Trophoblast cell (in vitro differentiated cells and primary cell): Measurements from ENCODE around the gene GRAMD2B.

Experiments used
- DNase-seq, 2 donors: peaks; one replicate each; pipeline ENCODE4 v3.0.0-alpha.2; 2016
- H2AFZ ChIP-seq: 2 replicates; pipeline ENCODE4 v1.6.1; 2013; ENCODE audit warnings: low read length, moderate library complexity, mild to moderate bottlenecking; ENCODE audit not compliant: insufficient read depth, poor library complexity
- H2AK5ac ChIP-seq: 2 replicates; pipeline ENCODE4 v1.6.1; 2013; ENCODE audit warnings: mild to moderate bottlenecking, low read length
- H2BK120ac ChIP-seq: 2 replicates; pipeline ENCODE4 v1.6.1; 2013; ENCODE audit warnings: low read length, mild to moderate bottlenecking, moderate library complexity; ENCODE audit not compliant: insufficient read depth, poor library complexity
- H2BK12ac ChIP-seq: 2 replicates; pipeline ENCODE4 v1.6.1; 2013; ENCODE audit warnings: mild to moderate bottlenecking, low read length, moderate library complexity
- H2BK5ac ChIP-seq: 2 replicates; pipeline ENCODE4 v1.6.1; 2013; ENCODE audit warnings: low read length, low read depth, moderate library complexity, mild to moderate bottlenecking; ENCODE audit not compliant: poor library complexity
- H3K14ac ChIP-seq: 2 replicates; pipeline ENCODE4 v1.6.1; 2013; ENCODE audit warnings: mild to moderate bottlenecking, low read length
- H3K18ac ChIP-seq: 2 replicates; pipeline ENCODE4 v1.6.1; 2013; ENCODE audit warnings: mild to moderate bottlenecking, low read length
- H3K23ac ChIP-seq: 2 replicates; pipeline ENCODE4 v1.6.1; 2013; ENCODE audit warnings: low read length
- H3K27ac ChIP-seq: 2 replicates; pipeline ENCODE4 v1.5.1; 2013; ENCODE audit warnings: low read depth, mild to moderate bottlenecking, inconsistent platforms, low read length, moderate library complexity
- H3K27me3 ChIP-seq: 2 replicates; pipeline ENCODE4 v1.6.1; 2013; ENCODE audit warnings: inconsistent platforms, mild to moderate bottlenecking, low read length, moderate library complexity; ENCODE audit not compliant: insufficient read depth
- H3K36me3 ChIP-seq, 2 experiments: 1 replicate in 1 of 2; 2 replicates in 1 of 2; pipeline ENCODE4 v1.6.1; 2013; ENCODE audit warnings: low read length in 2 of 2, mild to moderate bottlenecking in 2 of 2, moderate library complexity in 1 of 2; ENCODE audit not compliant: insufficient read depth in 2 of 2, control insufficient read depth in 1 of 2
- H3K4ac ChIP-seq: 2 replicates; pipeline ENCODE4 v1.6.1; 2013; ENCODE audit warnings: low read depth, mild to moderate bottlenecking, low read length, moderate library complexity
- H3K4me1 ChIP-seq, 2 experiments: 1 replicate in 1 of 2; 2 replicates in 1 of 2; pipeline ENCODE4 v1.6.1; 2013; ENCODE audit warnings: low read length in 2 of 2, mild to moderate bottlenecking in 2 of 2, moderate library complexity in 1 of 2; ENCODE audit not compliant: insufficient read depth in 2 of 2, control insufficient read depth in 1 of 2
- H3K4me2 ChIP-seq: 2 replicates; pipeline ENCODE4 v1.6.1; 2013; ENCODE audit warnings: inconsistent platforms, mild to moderate bottlenecking, low read length, moderate library complexity
- H3K4me3 ChIP-seq: 2 replicates; pipeline ENCODE4 v1.5.1; 2013; ENCODE audit warnings: mild to moderate bottlenecking, low read depth, low read length, inconsistent platforms
- H3K79me1 ChIP-seq: one replicate; pipeline ENCODE4 v1.6.1; 2013; ENCODE audit warnings: low read length
- H3K79me2 ChIP-seq: 2 replicates; pipeline ENCODE4 v1.6.1; 2013; ENCODE audit warnings: low read length, mild to moderate bottlenecking; ENCODE audit not compliant: control insufficient read depth, insufficient read depth, poor library complexity
- H3K9ac ChIP-seq: 2 replicates; pipeline ENCODE4 v1.6.1; 2013; ENCODE audit warnings: mild to moderate bottlenecking, low read length
- H3K9me3 ChIP-seq: 2 replicates; pipeline ENCODE4 v1.6.1; 2013; ENCODE audit warnings: low read depth, mild to moderate bottlenecking, control low read depth, inconsistent platforms, low read length; ENCODE audit not compliant: insufficient read depth
- H4K12ac ChIP-seq: 2 replicates; pipeline ENCODE4 v1.6.1; 2013; ENCODE audit warnings: low read depth, mild to moderate bottlenecking, low read length, moderate library complexity
- H4K8ac ChIP-seq: 2 replicates; pipeline ENCODE4 v1.6.1; 2013; ENCODE audit warnings: low read depth, mild to moderate bottlenecking, low read length, moderate library complexity
- H4K91ac ChIP-seq: one replicate; pipeline ENCODE4 v1.6.1; 2013; ENCODE audit warnings: low read depth, mild to moderate bottlenecking, low read length, moderate library complexity
- WGBS: extraction: QIAGEN DNeasy Blood & Tissue Kit; methylation state at CpG from one replicate; pipeline ENCODE4 v1.1.7; 2013; ENCODE audit warnings: missing lambda C conversion rate; ENCODE audit not compliant: insufficient read length, insufficient coverage; ENCODE audit errors: extremely low coverage; 5-methylcytosine and 5-hydroxymethylcytosine counted together

Gene GRAMD2B

GRCh38 chr5:126497506-126497905 is 74.3 kb downstream of the GRAMD2B start:
- Histone ChIP-seq H3K23ac (no peak overlapping the region), H4K91ac (no peak overlapping the region), H4K8ac (no peak overlapping the region), H3K79me2 (no peaks in the 10 kb centered on the region), H2BK120ac (no peak overlapping the region), H3K9me3 (no peaks in the 10 kb centered on the region), H2AK5ac (no peak overlapping the region), H3K4me3 (no peak overlapping the region), H3K27me3 (no peaks in the 10 kb centered on the region), H3K4ac (no peak overlapping the region), H3K79me1 (no peaks in the 10 kb centered on the region), H3K9ac (no peak overlapping the region), H2BK12ac (no peak overlapping the region), H3K36me3 (peaks cover under 1 to 7% of the 10 kb centered on the region in 2 experiments), H2BK5ac (no peak overlapping the region), H3K14ac (no peak overlapping the region), H4K12ac (no peak overlapping the region), H3K4me1 (no peaks in the 10 kb centered on the region), H2AFZ (no peak overlapping the region), H3K27ac (no peak overlapping the region), H3K18ac (no peak overlapping the region), H3K4me2 (no peak overlapping the region)
- no CpG with 5 or more reads among the region's 5 CpGs for WGBS
- no peak for DNase-seq

DNA sequence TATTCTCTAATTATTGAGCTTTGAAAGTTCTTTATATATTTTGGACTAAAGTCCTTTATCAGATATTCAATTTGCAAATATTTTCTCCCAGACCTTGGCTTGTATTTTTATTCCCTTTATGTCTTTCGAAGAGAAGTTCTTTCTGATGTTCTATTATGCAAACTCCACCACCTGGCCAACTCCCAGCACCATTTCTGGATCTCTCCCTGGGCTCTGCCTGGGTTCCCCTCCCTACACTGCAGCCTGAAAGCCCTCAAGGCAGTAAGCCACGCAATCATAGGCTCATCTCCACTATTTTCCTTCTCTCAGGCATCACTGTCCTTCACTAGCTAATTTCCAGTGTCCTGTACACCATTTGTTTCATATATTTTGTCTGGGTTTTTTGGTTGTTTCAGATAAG is 76.1 kb downstream of the GRAMD2B start:
- DNase-seq, result no peak
- no peak overlapping the region for H3K4me3 ChIP-seq
- no peaks in the 10 kb centered on the region for H3K9me3 ChIP-seq
- H3K9ac ChIP-seq, result no peak overlapping the region
- no peak overlapping the region for H3K23ac ChIP-seq
- H2BK12ac ChIP-seq, result no peak overlapping the region
- H4K91ac ChIP-seq, result no peak overlapping the region
- H2AFZ ChIP-seq, result no peak overlapping the region
- H3K4me1 ChIP-seq, result no peaks in the 10 kb centered on the region
- H3K79me1 ChIP-seq, result no peaks in the 10 kb centered on the region
- no peaks in the 10 kb centered on the region for H3K27me3 ChIP-seq
- no peaks in the 10 kb centered on the region for H3K79me2 ChIP-seq
- no peak overlapping the region for H4K12ac ChIP-seq
- H3K14ac ChIP-seq, result no peak overlapping the region
- H2AK5ac ChIP-seq, result no peak overlapping the region
- WGBS, result no CpG with 5 or more reads among the region's 2 CpGs
- no peak overlapping the region for H3K4ac ChIP-seq
- no peak overlapping the region for H2BK5ac ChIP-seq
- H3K18ac ChIP-seq, result no peak overlapping the region
- H3K4me2 ChIP-seq, result no peak overlapping the region
- H4K8ac ChIP-seq, result no peak overlapping the region
- H3K36me3 ChIP-seq, result peaks cover 0 to 4% of the 10 kb centered on the region in 2 experiments
- H2BK120ac ChIP-seq, result no peak overlapping the region
- H3K27ac ChIP-seq, result no peak overlapping the region

DNA sequence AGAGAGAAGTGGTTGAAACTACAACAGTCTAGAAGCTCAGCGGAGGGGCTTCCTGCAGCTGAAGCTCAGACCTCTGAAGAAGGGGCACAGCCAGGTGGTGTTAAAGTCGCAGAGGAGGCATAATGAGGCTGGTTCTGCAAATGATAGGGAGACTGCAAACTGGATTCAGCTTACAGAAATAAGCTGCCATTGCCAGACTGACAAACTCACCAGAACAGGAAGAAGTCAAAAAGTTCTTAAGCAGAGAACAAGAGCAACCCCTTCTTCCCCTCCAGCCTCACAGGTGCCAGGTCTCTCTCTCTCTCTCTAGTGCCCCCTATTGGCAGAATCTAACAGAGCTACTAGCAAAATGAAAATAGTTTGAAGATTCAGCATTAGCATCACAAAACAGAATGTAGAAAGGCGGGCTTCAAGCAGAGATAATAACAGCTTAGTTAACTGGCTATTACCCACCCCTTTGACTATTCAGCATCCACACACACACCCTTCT is 76.7 kb downstream of the GRAMD2B start:
- no peaks in the 10 kb centered on the region for H3K27me3 ChIP-seq
- no peak overlapping the region for H3K4ac ChIP-seq
- WGBS, result no CpG with 5 or more reads among the region's 3 CpGs
- peak in 1 of 2 donors; percentile 51 for DNase-seq
- no peaks in the 10 kb centered on the region for H3K79me1 ChIP-seq
- no peak overlapping the region for H3K4me3 ChIP-seq
- H3K9ac ChIP-seq, result no peak overlapping the region
- H2BK12ac ChIP-seq, result no peak overlapping the region
- H3K18ac ChIP-seq, result no peak overlapping the region
- H2BK5ac ChIP-seq, result no peak overlapping the region
- H4K91ac ChIP-seq, result no peak overlapping the region
- H2AFZ ChIP-seq, result no peak overlapping the region
- no peaks in the 10 kb centered on the region for H3K4me1 ChIP-seq
- no peak overlapping the region for H2AK5ac ChIP-seq
- H4K12ac ChIP-seq, result no peak overlapping the region
- H3K9me3 ChIP-seq, result no peaks in the 10 kb centered on the region
- no peaks in the 10 kb centered on the region for H3K36me3 ChIP-seq
- H4K8ac ChIP-seq, result no peak overlapping the region
- no peak overlapping the region for H3K23ac ChIP-seq
- no peaks in the 10 kb centered on the region for H3K79me2 ChIP-seq
- no peak overlapping the region for H3K27ac ChIP-seq
- no peak overlapping the region for H3K14ac ChIP-seq
- no peak overlapping the region for H3K4me2 ChIP-seq
- H2BK120ac ChIP-seq, result no peak overlapping the region

- Histone ChIP-seq H3K36me3 (no peaks in the 10 kb centered on the region), H2AK5ac (no peak overlapping the region), H4K91ac (no peak overlapping the region), H2BK12ac (no peak overlapping the region), H3K14ac (no peak overlapping the region), H2AFZ (no peak overlapping the region), H3K4me1 (no peaks in the 10 kb centered on the region), H3K4ac (no peak overlapping the region), H4K12ac (no peak overlapping the region), H3K27me3 (no peaks in the 10 kb centered on the region), H3K9me3 (no peaks in the 10 kb centered on the region), H3K9ac (no peak overlapping the region), H3K4me3 (no peak overlapping the region), H2BK5ac (no peak overlapping the region), H2BK120ac (peak overlapping the region; percentile 31), H3K79me1 (no peaks in the 10 kb centered on the region), H3K27ac (no peak overlapping the region), H3K18ac (no peak overlapping the region), H4K8ac (no peak overlapping the region), H3K23ac (no peak overlapping the region), H3K79me2 (no peaks in the 10 kb centered on the region), H3K4me2 (no peak overlapping the region)
- WGBS, result no CpG with 5 or more reads among the region's 10 CpGs
- no peak for DNase-seq
These were observed 78.2 kb downstream of the GRAMD2B start for GRCh38 chr5:126501448-126501847.
